ENCODE data around the gene DSC3. TPM values are rescaled to one million over a fixed set of nuclear protein-coding genes. Genes with fewer than 3 reads are reported as not detected.

DSC3 gene
- total RNA-seq, 1 donor from 2014 or later: 0.87 TPM

- no peaks in the 10 kb centered on the region for H3K9me3 Mint-ChIP-seq (ENCODE audit: unreplicated experiment)
- H3K4me3 Mint-ChIP-seq (ENCODE audit: unreplicated experiment): no peak overlapping the region
- no peak for DNase-seq (ENCODE audit: low spot score)
- no peaks in the 10 kb centered on the region for H3K36me3 Mint-ChIP-seq (ENCODE audit: low read depth, unreplicated experiment)
- H3K27ac Mint-ChIP-seq (ENCODE audit: unreplicated experiment): no peak overlapping the region
- H3K27me3 Mint-ChIP-seq (ENCODE audit: unreplicated experiment): peaks cover 2% of the 10 kb centered on the region
- TF ChIP-seq CTCF (IDR thresholded peaks at IDR 0.05; ENCODE audit: unreplicated experiment): no peak
- H3K4me1 Mint-ChIP-seq (ENCODE audit: unreplicated experiment): no peaks in the 10 kb centered on the region
Measured at GRCh38 chr18:30991397-30991796, 51.1 kb downstream of the DSC3 start.

- H3K4me3 Mint-ChIP-seq (ENCODE audit: unreplicated experiment): no peak overlapping the region
- H3K4me1 Mint-ChIP-seq (ENCODE audit: unreplicated experiment): no peaks in the 10 kb centered on the region
- no peak overlapping the region for H3K27ac Mint-ChIP-seq (ENCODE audit: unreplicated experiment)
- TF ChIP-seq CTCF (IDR thresholded peaks at IDR 0.05; ENCODE audit: unreplicated experiment): no peak
- H3K36me3 Mint-ChIP-seq (ENCODE audit: low read depth, unreplicated experiment): no peaks in the 10 kb centered on the region
- DNase-seq (ENCODE audit: low spot score): no peak
- H3K27me3 Mint-ChIP-seq (ENCODE audit: unreplicated experiment): no peaks in the 10 kb centered on the region
- no peaks in the 10 kb centered on the region for H3K9me3 Mint-ChIP-seq (ENCODE audit: unreplicated experiment)
Measured at GRCh38 chr18:30989141-30989540, 53.4 kb downstream of the DSC3 start.

GRCh38 chr18:30988440-30988839, 54.1 kb downstream of the DSC3 start:
- Mint-ChIP-seq H3K4me1 (ENCODE audit: unreplicated experiment) (no peaks in the 10 kb centered on the region), H3K36me3 (ENCODE audit: low read depth, unreplicated experiment) (no peaks in the 10 kb centered on the region)

GRCh38 chr18:30987467-30988241, 54.9 kb downstream of the DSC3 start:
- H3K4me1 Mint-ChIP-seq (ENCODE audit: unreplicated experiment): no peaks in the 10 kb centered on the region
- H3K27me3 Mint-ChIP-seq (ENCODE audit: unreplicated experiment): no peaks in the 10 kb centered on the region
- H3K9me3 Mint-ChIP-seq (ENCODE audit: unreplicated experiment): no peaks in the 10 kb centered on the region
- no peak for DNase-seq (ENCODE audit: low spot score)
- H3K4me3 Mint-ChIP-seq (ENCODE audit: unreplicated experiment): no peak overlapping the region
- no peak for TF ChIP-seq CTCF (IDR thresholded peaks at IDR 0.05; ENCODE audit: unreplicated experiment)
- no peaks in the 10 kb centered on the region for H3K36me3 Mint-ChIP-seq (ENCODE audit: low read depth, unreplicated experiment)
- no peak overlapping the region for H3K27ac Mint-ChIP-seq (ENCODE audit: unreplicated experiment)

More at GRCh38 chr18:30988440-30988839, 54.1 kb downstream of the DSC3 start:
- no peak for DNase-seq (ENCODE audit: low spot score)
- H3K27ac Mint-ChIP-seq (ENCODE audit: unreplicated experiment): no peak overlapping the region
- no peaks in the 10 kb centered on the region for H3K27me3 Mint-ChIP-seq (ENCODE audit: unreplicated experiment)
- no peaks in the 10 kb centered on the region for H3K9me3 Mint-ChIP-seq (ENCODE audit: unreplicated experiment)
- no peak for TF ChIP-seq CTCF (IDR thresholded peaks at IDR 0.05; ENCODE audit: unreplicated experiment)
- no peak overlapping the region for H3K4me3 Mint-ChIP-seq (ENCODE audit: unreplicated experiment)

GRCh38 chr18:30985753-30986152, 56.8 kb downstream of the DSC3 start:
- no peaks in the 10 kb centered on the region for H3K36me3 Mint-ChIP-seq (ENCODE audit: low read depth, unreplicated experiment)
- no peaks in the 10 kb centered on the region for H3K9me3 Mint-ChIP-seq (ENCODE audit: unreplicated experiment)
- no peak overlapping the region for H3K4me3 Mint-ChIP-seq (ENCODE audit: unreplicated experiment)
- no peaks in the 10 kb centered on the region for H3K27me3 Mint-ChIP-seq (ENCODE audit: unreplicated experiment)
- no peak for DNase-seq (ENCODE audit: low spot score)
- no peak for TF ChIP-seq CTCF (IDR thresholded peaks at IDR 0.05; ENCODE audit: unreplicated experiment)
- H3K4me1 Mint-ChIP-seq (ENCODE audit: unreplicated experiment): no peaks in the 10 kb centered on the region
- no peak overlapping the region for H3K27ac Mint-ChIP-seq (ENCODE audit: unreplicated experiment)
